ENCODE data around the gene ADPRH. TPM values are rescaled to one million over a fixed set of nuclear protein-coding genes. Genes with fewer than 3 reads are reported as not detected.

The ADPRH gene
- total RNA-seq, 2 donors from 2014 or later = 18.5 to 22.7 TPM

DNA sequence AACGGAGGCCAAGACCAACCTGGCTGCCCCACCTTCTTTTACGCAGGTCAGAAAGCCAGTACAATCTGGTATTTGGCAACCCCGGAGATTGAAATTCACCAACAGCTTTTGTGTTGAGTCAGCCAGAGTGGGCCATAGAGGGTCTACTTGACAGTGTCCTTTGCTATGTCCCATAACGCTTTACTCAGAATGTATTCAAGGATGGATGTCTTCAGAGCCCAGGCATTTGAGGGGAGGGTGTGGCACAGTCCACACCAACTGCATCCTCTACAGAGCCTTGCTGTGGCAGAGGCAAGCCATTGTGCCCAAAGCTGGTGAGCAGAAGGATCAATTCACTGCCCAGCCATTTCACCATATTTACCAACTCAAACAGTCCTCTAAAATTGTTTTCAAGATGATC, 36.8 kb downstream of the ADPRH start:
- H3K4me1 ChIP-seq (ENCODE audit: control insufficient read depth in 1 of 2, low read depth in 2 of 2) = no peaks in the 10 kb centered on the region
- no peak for ATAC-seq (ENCODE audit: insufficient number of reproducible peaks, low FRiP score, low read depth)
- H3K27me3 ChIP-seq (replicated peaks; ENCODE audit: insufficient read depth) = no peaks in the 10 kb centered on the region
- H3K27ac ChIP-seq = no peak overlapping the region
- DNase-seq (ENCODE audit: low spot score) = no peak
- no peak overlapping the region for H3K4me3 ChIP-seq
- H3K9me3 ChIP-seq = no peaks in the 10 kb centered on the region
- no peaks in the 10 kb centered on the region for H3K36me3 ChIP-seq
- TF ChIP-seq, protein P1, sequence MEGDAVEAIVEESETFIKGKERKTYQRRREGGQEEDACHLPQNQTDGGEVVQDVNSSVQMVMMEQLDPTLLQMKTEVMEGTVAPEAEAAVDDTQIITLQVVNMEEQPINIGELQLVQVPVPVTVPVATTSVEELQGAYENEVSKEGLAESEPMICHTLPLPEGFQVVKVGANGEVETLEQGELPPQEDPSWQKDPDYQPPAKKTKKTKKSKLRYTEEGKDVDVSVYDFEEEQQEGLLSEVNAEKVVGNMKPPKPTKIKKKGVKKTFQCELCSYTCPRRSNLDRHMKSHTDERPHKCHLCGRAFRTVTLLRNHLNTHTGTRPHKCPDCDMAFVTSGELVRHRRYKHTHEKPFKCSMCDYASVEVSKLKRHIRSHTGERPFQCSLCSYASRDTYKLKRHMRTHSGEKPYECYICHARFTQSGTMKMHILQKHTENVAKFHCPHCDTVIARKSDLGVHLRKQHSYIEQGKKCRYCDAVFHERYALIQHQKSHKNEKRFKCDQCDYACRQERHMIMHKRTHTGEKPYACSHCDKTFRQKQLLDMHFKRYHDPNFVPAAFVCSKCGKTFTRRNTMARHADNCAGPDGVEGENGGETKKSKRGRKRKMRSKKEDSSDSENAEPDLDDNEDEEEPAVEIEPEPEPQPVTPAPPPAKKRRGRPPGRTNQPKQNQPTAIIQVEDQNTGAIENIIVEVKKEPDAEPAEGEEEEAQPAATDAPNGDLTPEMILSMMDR (IDR thresholded peaks at IDR 0.05) = no peak

DNA sequence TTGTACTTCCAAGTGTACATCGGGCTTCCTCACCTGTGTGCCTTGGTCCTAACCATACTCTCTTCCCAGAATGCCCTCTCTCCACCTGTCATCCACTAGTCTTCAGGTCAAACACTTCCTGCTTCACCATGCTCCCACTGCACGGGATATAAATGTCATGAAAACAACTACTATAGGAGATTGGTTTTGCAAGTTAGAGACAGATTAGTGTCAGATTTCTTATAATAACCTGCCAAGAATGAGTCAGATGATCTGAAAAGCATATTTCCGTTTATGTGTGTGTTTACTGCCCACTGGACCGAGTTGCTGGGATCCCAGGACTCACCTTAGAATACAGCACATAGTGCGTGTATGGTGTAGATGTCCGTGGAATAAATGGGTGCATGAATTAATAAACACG, 39.8 kb downstream of the ADPRH start:
- Histone ChIP-seq H3K27ac (no peak overlapping the region), H3K36me3 (no peaks in the 10 kb centered on the region), H3K4me3 (no peak overlapping the region), H3K9me3 (no peaks in the 10 kb centered on the region), H3K27me3 (replicated peaks; ENCODE audit: insufficient read depth) (no peaks in the 10 kb centered on the region), H3K4me1 (ENCODE audit: control insufficient read depth in 1 of 2, low read depth in 2 of 2) (no peaks in the 10 kb centered on the region)
- ATAC-seq (ENCODE audit: insufficient number of reproducible peaks, low FRiP score, low read depth) (no peak), DNase-seq (ENCODE audit: low spot score) (no peak)
- TF ChIP-seq, protein P1 (IDR thresholded peaks at IDR 0.05) = no peak

DNA sequence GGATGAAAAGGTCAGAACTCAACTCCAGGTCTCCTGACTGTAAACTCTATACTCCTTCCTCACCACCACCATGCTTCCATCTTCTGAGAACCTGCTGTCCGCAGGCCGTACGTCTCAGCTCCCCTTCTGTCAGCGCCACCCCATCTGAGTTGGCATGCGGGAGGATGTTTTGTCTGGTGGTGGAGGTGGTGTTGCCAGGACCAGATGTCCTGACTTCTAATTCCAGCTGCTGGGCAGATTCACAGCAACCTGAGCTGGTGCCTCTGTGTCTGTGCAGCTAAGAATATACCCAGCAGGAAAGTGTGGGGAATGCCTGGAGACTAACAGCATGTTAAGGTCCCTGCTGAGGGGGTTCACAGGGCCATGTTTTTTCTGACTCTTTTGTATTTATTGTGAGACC, 41.6 kb downstream of the ADPRH start:
- no peaks in the 10 kb centered on the region for H3K36me3 ChIP-seq
- no peaks in the 10 kb centered on the region for H3K27me3 ChIP-seq (replicated peaks; ENCODE audit: insufficient read depth)
- no peaks in the 10 kb centered on the region for H3K9me3 ChIP-seq
- no peak overlapping the region for H3K27ac ChIP-seq
- no peaks in the 10 kb centered on the region for H3K4me1 ChIP-seq (ENCODE audit: control insufficient read depth in 1 of 2, low read depth in 2 of 2)
- DNase-seq (ENCODE audit: low spot score) = no peak
- ATAC-seq (ENCODE audit: insufficient number of reproducible peaks, low FRiP score, low read depth) = no peak
- TF ChIP-seq, protein P1 (IDR thresholded peaks at IDR 0.05) = no peak
- H3K4me3 ChIP-seq = no peak overlapping the region

- Histone ChIP-seq H3K4me3 (no peak overlapping the region), H3K27me3 (replicated peaks; ENCODE audit: insufficient read depth) (no peaks in the 10 kb centered on the region), H3K27ac (no peak overlapping the region), H3K9me3 (no peaks in the 10 kb centered on the region), H3K4me1 (ENCODE audit: control insufficient read depth in 1 of 2, low read depth in 2 of 2) (peaks cover 13 to 25% of the 10 kb centered on the region in 2 donors), H3K36me3 (no peaks in the 10 kb centered on the region)
- TF ChIP-seq, protein P1 (IDR thresholded peaks at IDR 0.05) = no peak
- ATAC-seq (ENCODE audit: insufficient number of reproducible peaks, low FRiP score, low read depth) = no peak
- no peak for DNase-seq (ENCODE audit: low spot score)
These were observed 44.9 kb downstream of the ADPRH start for GRCh38 chr3:119624002-119624720.

GRCh38 chr3:119625451-119626153, 46.3 kb downstream of the ADPRH start:
- TF ChIP-seq, protein P1 (IDR thresholded peaks at IDR 0.05) = no peak
- no peaks in the 10 kb centered on the region for H3K27me3 ChIP-seq (replicated peaks; ENCODE audit: insufficient read depth)
- H3K27ac ChIP-seq = no peak overlapping the region
- peaks cover 27 to 39% of the 10 kb centered on the region in 2 donors for H3K4me1 ChIP-seq (ENCODE audit: control insufficient read depth in 1 of 2, low read depth in 2 of 2)
- H3K9me3 ChIP-seq = no peaks in the 10 kb centered on the region
- H3K4me3 ChIP-seq = no peak overlapping the region
- no peaks in the 10 kb centered on the region for H3K36me3 ChIP-seq
- DNase-seq (ENCODE audit: low spot score) (no peak), ATAC-seq (ENCODE audit: insufficient number of reproducible peaks, low FRiP score, low read depth) (no peak)
